ENCODE results near the gene DISC1.

Gene DISC1

DNA sequence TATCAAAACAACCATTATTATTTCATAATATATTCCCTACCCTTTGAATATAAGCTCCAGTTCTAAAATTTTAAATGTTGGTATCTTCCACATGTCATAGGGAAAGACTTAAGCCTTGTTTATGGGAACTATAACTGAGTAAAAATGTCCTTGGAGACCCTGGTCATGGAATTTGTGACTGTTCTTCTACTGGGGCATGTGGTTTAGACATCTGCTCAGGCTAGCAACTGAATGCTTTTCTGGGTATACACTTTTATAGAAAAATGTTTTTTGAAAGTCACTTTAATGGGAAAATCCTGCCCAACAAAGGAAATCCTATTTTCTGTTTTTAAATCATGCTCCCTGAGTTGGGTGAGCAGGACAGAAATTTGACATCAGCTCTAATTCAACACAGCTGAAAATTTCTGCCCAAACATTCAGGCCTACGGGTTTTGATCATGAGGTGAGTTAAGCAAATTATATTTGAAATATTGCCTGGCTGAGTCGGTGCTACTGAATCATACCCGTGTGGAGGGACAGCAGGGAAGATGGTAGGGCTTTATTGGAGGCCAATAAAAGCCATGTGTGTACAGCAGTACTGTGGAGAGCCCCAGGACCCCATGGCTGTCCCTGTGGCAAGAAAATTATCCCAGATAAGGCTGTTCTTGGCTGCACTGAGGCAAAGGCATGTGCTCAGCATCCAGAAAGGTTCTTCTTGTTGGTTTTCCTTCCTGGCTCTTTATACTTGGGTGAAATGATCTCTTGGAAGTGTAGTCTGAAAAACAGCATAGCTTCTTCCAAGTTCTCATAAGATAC is 391.8 kb downstream of the DISC1 start:
- no peak for FAIRE-seq

GRCh38 chr1:232019026-232019340 is 392.4 kb downstream of the DISC1 start:
- FAIRE-seq = no peak

- no peak for FAIRE-seq
Measured at GRCh38 chr1:232020352-232020751, 393.8 kb downstream of the DISC1 start.

DNA sequence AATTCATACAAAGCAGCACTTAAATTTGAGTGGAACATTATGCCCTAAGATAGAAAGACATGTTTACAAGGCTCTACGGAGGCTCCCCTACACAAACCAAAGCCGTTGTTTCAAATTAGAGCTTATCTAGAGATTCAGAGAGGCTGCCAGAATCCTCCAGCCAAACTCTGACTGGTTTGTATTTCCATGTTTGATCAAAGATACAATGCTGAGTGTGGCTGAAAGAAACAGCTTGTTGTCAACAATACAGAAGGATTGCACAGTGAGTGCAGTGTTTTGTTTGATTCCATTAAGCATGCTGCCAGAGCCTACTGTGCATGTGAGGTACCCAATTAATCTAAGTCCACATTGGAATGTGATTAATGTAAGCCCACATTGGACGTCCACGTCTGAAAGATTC is 402.7 kb downstream of the DISC1 start:
- no peak for FAIRE-seq

- no peak for FAIRE-seq
Measured at GRCh38 chr1:232031156-232031555, 404.6 kb downstream of the DISC1 start.

GRCh38 chr1:232033285-232033684 is 406.7 kb downstream of the DISC1 start:
- FAIRE-seq = no peak

DNA sequence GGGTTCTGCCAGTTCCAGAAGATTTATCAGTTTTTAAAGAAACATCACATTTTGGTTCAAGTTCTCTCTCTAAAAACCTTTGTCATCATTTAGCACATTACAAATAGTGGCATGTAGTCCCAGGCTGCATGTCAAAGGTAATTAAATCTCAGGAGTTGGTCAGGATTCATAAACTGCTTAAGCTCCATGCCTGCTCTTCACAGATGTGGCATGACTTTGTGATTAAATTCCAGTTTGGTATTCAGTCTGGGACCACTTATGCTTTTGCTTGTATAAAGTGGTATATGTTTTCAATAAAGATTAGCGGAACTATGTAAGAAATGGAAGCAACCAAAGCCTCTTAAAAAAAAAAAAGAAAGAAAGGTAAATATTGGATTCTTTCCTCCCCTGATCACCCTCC is 408.0 kb downstream of the DISC1 start:
- FAIRE-seq = no peak

GRCh38 chr1:232036181-232036933 is 409.8 kb downstream of the DISC1 start:
- FAIRE-seq = no peak

GRCh38 chr1:232037774-232038388 is 411.3 kb downstream of the DISC1 start:
- no peak for FAIRE-seq

GRCh38 chr1:232038706-232039677 is 412.4 kb downstream of the DISC1 start:
- no peak for FAIRE-seq

DNA sequence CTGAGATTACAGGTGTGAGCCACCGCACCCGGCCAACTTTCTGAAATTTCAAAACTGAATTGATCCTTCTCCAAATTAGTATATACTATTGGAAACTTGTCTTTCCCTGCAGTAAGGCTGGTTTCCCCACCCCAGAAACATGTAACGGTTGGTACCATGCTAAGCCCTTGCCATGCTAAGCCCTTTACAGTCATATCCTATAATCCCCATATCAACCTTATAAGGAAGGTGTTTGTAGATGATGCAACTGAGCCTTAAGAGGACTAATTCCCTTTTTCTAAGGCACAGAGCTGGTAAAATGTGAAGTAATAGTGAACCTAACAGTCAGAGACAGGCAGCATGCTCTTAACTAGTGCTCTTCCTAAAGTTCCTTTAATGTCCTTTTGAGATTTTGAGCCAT is 413.7 kb downstream of the DISC1 start:
- no peak for FAIRE-seq

DNA sequence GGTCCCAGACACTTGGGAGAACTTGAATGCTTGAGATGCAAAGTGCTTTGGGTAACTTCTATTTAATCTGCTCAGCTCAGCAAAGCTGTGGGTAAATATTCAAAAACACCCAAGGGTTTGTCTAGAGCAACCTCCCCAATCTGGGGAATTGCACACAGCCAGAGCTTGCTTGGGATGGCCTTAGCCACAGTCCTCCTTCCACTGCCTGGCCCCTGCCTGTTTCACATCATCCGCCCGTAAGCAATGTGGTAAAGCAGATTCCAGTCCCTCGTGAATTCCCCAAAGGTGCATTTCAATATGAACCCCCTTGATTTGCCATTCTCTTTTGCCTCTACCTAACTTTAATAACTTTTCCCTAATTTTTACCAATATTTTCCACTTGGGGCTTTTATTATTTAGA is 418.1 kb downstream of the DISC1 start:
- no peak for FAIRE-seq

DNA sequence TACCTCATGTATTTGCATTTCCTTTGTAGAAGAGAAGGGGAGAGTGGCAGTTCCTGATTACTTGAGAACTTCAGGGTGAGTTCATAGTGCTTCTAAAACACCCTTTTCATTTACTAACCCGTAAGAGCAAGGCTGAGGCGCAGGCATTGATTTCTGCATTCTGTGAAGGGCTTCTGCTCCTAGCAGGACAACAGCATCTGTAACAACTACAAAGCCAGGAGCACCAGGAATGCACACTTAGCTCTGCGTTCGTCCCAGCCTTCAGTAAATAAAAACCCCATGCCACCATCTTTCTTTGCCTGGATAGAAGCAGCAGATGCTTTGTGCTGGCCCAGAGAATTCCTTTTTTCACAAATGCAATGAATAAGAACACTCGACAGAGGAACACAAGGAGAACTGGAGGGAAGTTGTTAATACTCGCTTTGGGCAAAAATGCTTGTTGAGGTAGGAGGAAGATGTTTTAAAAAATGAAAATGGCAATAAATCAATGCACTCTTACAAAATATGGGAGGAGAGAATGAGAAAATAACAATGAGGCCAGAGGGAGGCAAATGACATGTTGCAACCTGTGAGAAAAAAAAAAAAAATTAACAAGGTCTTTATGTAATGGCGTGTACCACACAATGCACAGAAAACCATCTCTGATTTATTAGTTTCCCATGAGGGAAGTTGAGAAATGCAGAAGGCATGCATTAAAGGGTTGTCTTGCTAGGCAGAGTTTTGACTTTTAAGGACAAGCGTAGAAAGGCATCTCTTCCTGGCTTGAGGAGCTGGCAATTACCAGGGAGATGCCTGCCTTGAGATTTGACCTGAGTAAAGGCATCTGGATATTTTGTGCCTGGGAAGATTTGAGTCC is 418.8 kb downstream of the DISC1 start:
- no peak for FAIRE-seq

DNA sequence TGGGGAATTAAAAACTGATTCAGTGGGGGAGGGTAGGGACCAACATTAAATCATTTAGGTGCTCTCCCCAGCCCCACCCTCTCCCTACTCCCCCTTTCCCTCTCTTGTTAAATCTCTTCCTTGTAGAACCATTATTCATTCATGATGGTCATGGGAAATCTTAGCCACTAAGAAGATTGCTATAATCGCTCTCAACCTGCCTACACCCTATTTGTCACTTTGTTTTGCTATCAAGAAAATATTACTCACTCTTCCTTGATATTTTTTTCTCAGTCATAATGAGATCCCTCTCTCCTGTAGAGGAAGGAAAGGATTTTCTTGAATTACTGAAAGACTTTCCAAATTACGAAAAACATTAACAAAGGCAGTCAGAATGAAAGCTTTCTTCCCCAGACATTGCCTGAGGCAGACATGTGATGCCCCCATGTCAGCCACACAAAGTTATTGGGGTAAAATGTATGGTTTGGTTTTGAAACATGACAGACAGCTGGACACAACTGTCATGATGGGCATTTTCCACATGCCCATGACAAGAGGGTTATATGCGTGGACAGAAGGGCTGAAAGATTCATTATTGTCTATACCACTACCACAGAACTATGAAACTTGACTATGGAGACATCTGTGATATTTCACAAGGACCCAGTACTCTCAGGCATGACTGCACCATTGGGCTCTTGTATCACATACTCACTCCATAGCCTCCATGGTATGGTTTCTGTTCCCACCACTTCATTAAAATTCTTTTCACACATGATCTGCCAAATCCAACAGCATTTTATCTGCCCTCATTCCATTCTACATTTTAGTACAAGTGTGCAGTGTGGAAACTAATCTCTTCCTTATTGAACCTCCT is 420.1 kb downstream of the DISC1 start:
- FAIRE-seq = no peak

DNA sequence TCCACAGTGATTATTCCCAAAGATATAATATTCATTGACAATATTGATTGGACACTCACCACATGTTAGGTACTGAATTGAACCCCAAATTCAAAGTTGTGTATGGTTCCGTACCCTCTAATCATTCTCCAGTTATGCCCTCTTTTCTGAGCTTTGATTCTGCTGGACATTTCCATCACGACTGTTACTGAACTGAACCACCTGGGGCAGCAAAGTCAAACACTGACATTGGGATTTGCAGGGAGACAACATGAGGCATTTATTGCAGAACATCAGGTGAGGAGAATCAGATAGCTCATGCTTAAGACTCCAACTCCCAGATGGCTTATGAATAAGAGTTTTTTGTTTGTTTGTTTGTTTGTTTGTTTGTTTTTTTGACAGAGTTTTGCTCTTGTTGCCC is 420.9 kb downstream of the DISC1 start:
- no peak for FAIRE-seq

DNA sequence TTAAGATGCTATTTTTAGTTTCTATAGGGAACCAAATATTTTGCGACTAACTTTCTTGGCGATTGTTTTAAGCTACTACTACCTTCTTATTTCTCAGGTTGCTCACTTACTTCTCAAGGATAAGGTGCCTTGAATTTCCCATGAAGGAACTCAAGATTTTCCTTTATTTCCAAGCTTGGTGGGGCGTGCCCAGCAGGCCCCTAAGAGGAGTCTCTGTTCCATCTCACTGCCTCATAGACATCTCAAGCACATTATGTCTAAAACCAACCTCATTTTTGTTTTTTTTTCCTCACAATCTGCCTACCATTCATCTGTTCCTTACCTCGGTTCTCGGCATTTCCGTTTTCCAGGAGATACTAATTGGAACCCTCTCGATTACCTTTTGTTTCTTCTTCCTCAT is 421.9 kb downstream of the DISC1 start:
- FAIRE-seq = no peak

DNA sequence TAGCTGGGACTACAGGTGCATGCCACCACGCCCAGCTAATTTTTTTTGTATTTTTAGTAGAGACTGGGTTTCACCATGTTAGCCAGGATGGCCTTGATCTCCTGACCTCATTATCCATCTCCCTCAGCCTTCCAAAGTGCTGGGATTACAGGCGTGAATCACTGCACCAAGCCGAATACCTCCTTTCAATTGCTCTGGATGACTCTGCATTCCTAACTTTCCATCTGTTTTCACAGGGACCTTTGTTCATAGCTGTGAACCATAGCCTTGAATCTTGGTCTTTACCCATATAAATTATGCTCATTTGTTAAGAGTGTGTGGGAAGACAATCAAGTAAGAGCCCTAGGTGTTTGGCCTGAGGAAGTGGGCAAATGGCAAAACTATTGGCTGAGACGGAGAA is 422.7 kb downstream of the DISC1 start:
- FAIRE-seq = no peak

DNA sequence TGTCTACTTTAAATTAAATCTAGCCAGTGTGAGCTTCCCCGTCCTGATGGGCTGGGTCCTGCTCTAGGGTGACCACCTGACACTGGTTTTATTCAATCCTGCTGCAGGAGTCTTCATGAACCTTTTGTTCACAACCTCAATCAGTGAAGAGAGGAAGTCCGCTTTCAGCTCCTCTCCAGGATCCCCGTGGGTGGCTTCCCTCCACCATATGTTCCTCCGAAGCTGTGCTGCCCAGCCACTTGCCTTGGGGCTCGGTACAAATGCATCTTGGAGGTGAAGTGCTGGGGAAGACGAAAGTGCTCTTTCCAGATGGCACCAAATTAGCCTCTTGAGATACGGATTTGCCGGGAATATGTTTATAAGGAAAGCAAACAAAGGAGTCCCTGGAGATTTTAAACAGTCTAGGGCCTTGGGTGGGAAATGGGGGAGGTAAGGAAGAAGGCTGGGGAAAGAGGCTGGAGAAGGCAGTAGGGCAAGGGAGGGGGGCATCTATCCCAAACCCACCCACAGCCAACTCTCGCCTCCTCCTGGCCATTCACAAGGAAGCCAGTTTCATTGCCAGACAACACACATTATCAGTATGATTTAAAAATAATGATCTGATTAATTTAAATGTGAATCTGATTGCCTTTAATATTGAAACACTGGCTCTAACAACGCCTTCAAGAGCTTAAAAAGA is 430.8 kb downstream of the DISC1 start:
- FAIRE-seq = no peak

GRCh38 chr1:232057896-232058274 is 431.3 kb downstream of the DISC1 start:
- no peak for FAIRE-seq

DNA sequence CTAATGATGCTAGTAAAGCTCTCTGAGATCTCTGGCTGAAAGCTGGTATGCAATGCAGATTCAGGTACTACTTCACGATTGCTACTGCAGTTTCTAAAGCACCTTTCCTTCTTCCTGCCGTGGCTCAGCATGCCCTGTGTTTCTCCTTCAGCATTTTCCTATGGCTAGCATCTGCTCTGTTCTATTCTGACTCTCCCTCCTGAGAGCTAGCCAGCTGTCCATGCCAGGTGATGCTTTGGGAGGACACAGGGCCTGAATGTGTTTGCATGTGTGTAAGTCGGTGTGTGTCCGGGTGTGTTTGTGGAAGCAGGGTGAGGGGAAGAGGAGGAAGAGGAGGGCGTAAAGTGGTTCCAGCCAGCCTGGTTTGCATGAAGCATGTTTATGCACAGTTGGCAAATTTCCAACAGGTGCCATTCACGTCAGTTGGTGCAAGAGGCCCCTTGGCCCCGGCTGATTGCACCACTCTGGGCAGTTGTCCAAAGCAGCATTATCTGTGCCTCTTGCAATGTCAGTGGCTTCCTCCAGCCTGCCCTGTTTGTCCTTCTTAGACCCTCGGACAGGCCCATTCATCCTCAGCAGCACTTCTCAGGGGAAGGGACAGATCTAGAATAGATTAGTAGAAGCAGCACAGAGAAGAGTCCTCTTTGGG is 433.3 kb downstream of the DISC1 start:
- no peak for FAIRE-seq

All from A204.1 (cell line).